ENCODE data around the gene CCL28. TPM values are rescaled to one million over a fixed set of nuclear protein-coding genes. Genes with fewer than 3 reads are reported as not detected.

Gene CCL28
- total RNA-seq, 4 donors from 2014 or later: 2.2 to 3.3 (median 2.3) TPM

DNA sequence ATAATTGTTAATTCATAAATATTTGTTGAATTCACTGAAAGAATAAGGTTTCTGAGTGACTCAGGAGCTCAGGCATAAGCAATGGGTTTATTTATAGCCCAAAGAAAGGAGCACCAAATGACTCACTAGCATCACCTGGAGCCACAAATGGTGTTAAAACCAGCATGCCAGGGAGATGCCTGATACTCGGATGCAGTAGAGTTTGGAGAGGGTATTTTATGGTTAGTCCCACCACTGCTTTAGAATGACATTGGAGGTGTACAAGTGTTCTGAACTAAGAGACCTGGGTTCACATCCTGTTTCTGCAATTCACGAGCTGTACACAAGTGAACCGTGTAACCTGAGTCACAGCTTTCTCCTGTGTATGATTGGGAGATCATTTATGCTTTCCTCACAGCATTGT, 25.2 kb downstream of the CCL28 start:
- H3K27ac ChIP-seq (replicated peaks in 1 of 4): no peak overlapping the region
- peaks cover 0 to 5% (median 0%) of the 10 kb centered on the region in 4 donors for H3K36me3 ChIP-seq
- intact Hi-C loops (cut with DNase I): loop anchor here (5.0 to 10.0 kb wide), 2 partner anchors 75 to 262 kb away; partner anchors contain the start of genes HMGCS1 and ZNF131
- peak; percentile 10 for DNase-seq (ENCODE audit: extremely low spot score)
- H3K4me1 ChIP-seq: peaks cover 4 to 10% (median 6%) of the 10 kb centered on the region in 4 donors
- WGBS: 79% methylated on average over 3 of the region's 3 CpGs
- no peaks in the 10 kb centered on the region for H3K27me3 ChIP-seq
- no peaks in the 10 kb centered on the region for H3K9me3 ChIP-seq
- no peak overlapping the region for H3K4me3 ChIP-seq
- TF ChIP-seq POLR2AphosphoS5 (IDR thresholded peaks at IDR 0.05) (no peak), EP300 (IDR thresholded peaks at IDR 0.05) (no peak), POLR2A (IDR thresholded peaks at IDR 0.05; ENCODE audit: low read depth) (no peak)
- TF ChIP-seq, protein P1, sequence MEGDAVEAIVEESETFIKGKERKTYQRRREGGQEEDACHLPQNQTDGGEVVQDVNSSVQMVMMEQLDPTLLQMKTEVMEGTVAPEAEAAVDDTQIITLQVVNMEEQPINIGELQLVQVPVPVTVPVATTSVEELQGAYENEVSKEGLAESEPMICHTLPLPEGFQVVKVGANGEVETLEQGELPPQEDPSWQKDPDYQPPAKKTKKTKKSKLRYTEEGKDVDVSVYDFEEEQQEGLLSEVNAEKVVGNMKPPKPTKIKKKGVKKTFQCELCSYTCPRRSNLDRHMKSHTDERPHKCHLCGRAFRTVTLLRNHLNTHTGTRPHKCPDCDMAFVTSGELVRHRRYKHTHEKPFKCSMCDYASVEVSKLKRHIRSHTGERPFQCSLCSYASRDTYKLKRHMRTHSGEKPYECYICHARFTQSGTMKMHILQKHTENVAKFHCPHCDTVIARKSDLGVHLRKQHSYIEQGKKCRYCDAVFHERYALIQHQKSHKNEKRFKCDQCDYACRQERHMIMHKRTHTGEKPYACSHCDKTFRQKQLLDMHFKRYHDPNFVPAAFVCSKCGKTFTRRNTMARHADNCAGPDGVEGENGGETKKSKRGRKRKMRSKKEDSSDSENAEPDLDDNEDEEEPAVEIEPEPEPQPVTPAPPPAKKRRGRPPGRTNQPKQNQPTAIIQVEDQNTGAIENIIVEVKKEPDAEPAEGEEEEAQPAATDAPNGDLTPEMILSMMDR (IDR thresholded peaks at IDR 0.05): no peak

GRCh38 chr5:43376496-43377140, 35.6 kb downstream of the CCL28 start:
- H3K27ac ChIP-seq (replicated peaks in 1 of 4): no peak overlapping the region
- H3K9me3 ChIP-seq: no peaks in the 10 kb centered on the region
- intact Hi-C loops (cut with DNase I): no loop called here
- TF ChIP-seq POLR2AphosphoS5 (IDR thresholded peaks at IDR 0.05) (no peak), POLR2A (IDR thresholded peaks at IDR 0.05; ENCODE audit: low read depth) (no peak), EP300 (IDR thresholded peaks at IDR 0.05) (no peak)
- TF ChIP-seq, protein P1 (IDR thresholded peaks at IDR 0.05): no peak
- H3K4me1 ChIP-seq: no peaks in the 10 kb centered on the region
- H3K36me3 ChIP-seq: peaks cover 0 to 17% (median 0%) of the 10 kb centered on the region in 4 donors
- DNase-seq (ENCODE audit: extremely low spot score): peak; percentile 8
- H3K4me3 ChIP-seq: no peak overlapping the region
- H3K27me3 ChIP-seq: no peaks in the 10 kb centered on the region
- WGBS: 81% methylated on average over 1 of the region's 1 CpG

DNA sequence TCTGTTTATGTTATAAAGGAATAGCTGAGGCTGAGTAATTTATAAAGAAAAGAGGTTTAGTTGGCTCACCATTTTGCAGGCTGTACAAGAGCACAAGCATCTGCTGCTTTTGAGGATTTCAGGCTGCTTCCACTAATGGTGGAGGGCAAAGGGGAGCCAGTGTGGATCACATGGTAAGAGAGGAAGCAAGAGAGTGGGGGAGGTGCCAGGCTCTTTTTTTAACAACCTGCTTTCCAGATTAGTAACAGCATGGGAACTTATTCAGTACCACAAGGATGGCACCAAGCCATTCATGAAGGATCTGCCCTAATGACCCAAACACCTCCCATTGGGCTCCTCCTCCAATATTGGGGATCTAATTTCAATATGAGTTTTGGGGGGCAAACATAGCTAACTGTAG, 40.4 kb downstream of the CCL28 start:
- H3K27me3 ChIP-seq: no peaks in the 10 kb centered on the region

GRCh38 chr5:43370352-43370751, 41.8 kb downstream of the CCL28 start:
- TF ChIP-seq EP300 (IDR thresholded peaks at IDR 0.05): no peak
- TF ChIP-seq POLR2A (IDR thresholded peaks at IDR 0.05; ENCODE audit: low read depth): no peak
- TF ChIP-seq POLR2AphosphoS5 (IDR thresholded peaks at IDR 0.05): no peak
- TF ChIP-seq, protein P1 (IDR thresholded peaks at IDR 0.05): no peak
- H3K27me3 ChIP-seq: no peaks in the 10 kb centered on the region
- 100% methylated on average over 1 of the region's 1 CpG for WGBS
- no peaks in the 10 kb centered on the region for H3K9me3 ChIP-seq
- H3K4me1 ChIP-seq: no peaks in the 10 kb centered on the region
- H3K27ac ChIP-seq (replicated peaks in 1 of 4): no peak overlapping the region
- DNase-seq (ENCODE audit: extremely low spot score): no peak
- intact Hi-C loops (cut with DNase I): no loop called here
- H3K36me3 ChIP-seq: no peaks in the 10 kb centered on the region
- no peak overlapping the region for H3K4me3 ChIP-seq

More for the DNA sequence above, 40.4 kb downstream of the CCL28 start:
- H3K4me1 ChIP-seq: no peaks in the 10 kb centered on the region
- peak; percentile 60 for DNase-seq (ENCODE audit: extremely low spot score)
- H3K36me3 ChIP-seq: peaks cover 0 to 6% (median 0%) of the 10 kb centered on the region in 4 donors
- intact Hi-C loops (cut with DNase I): no loop called here
- TF ChIP-seq POLR2AphosphoS5 (IDR thresholded peaks at IDR 0.05): no peak
- TF ChIP-seq, protein P1 (IDR thresholded peaks at IDR 0.05): no peak
- no peak for TF ChIP-seq EP300 (IDR thresholded peaks at IDR 0.05)
- TF ChIP-seq POLR2A (IDR thresholded peaks at IDR 0.05; ENCODE audit: low read depth): no peak
- H3K27ac ChIP-seq (replicated peaks in 1 of 4): no peak overlapping the region
- H3K4me3 ChIP-seq: no peak overlapping the region
- no peaks in the 10 kb centered on the region for H3K9me3 ChIP-seq

- Histone ChIP-seq H3K4me3 (no peak overlapping the region), H3K36me3 (no peaks in the 10 kb centered on the region), H3K4me1 (no peaks in the 10 kb centered on the region), H3K27me3 (no peaks in the 10 kb centered on the region), H3K27ac (replicated peaks in 1 of 4) (no peak overlapping the region), H3K9me3 (no peaks in the 10 kb centered on the region)
- DNase-seq (ENCODE audit: extremely low spot score): peak; percentile 34
- no peak for TF ChIP-seq POLR2AphosphoS5 (IDR thresholded peaks at IDR 0.05)
- TF ChIP-seq EP300 (IDR thresholded peaks at IDR 0.05): no peak
- TF ChIP-seq, protein P1 (IDR thresholded peaks at IDR 0.05): no peak
- TF ChIP-seq POLR2A (IDR thresholded peaks at IDR 0.05; ENCODE audit: low read depth): no peak
- intact Hi-C loops (cut with DNase I): no loop called here
Observed at GRCh38 chr5:43369651-43370050, 42.5 kb downstream of the CCL28 start.

Data from esophagus muscularis mucosa (tissue), 4 donors.